Measurements from ENCODE around the gene DMPK. TPM values are rescaled to one million over a fixed set of nuclear protein-coding genes. Genes with fewer than 3 reads are reported as not detected.
"Not testable (repeated sequence)": the region's sequence is repeated elsewhere in the genome, so short reads cannot be mapped to it uniquely, and the experiment has no call there.

DMPK gene
- total RNA-seq, 2 donors from 2014 or later, result 18.7 to 35.8 TPM

GRCh38 chr19:45804140-45804958 is 22.1 kb upstream of the DMPK start:
- Mint-ChIP-seq H3K27ac (no peak overlapping the region), H3K36me3 (ENCODE audit: low read depth) (no peaks in the 10 kb centered on the region), H3K4me1 (peaks cover 3% of the 10 kb centered on the region), H3K27me3 (peaks cover 16% of the 10 kb centered on the region), H3K4me3 (no peak overlapping the region)
- no peaks in the 10 kb centered on the region for H3K9me3 ChIP-seq (ENCODE audit: control insufficient read depth, low read length, poor library complexity, severe bottlenecking)
- DNase-seq (no peak), ATAC-seq (no peak)

GRCh38 chr19:45801603-45802175 is 19.4 kb upstream of the DMPK start:
- H3K27me3 Mint-ChIP-seq, result peaks cover 33% of the 10 kb centered on the region
- DNase-seq (no peak), ATAC-seq (no peak)
- peaks cover 8% of the 10 kb centered on the region for H3K4me1 Mint-ChIP-seq
- H3K9me3 ChIP-seq (ENCODE audit: control insufficient read depth, low read length, poor library complexity, severe bottlenecking), result no peaks in the 10 kb centered on the region
- no peak overlapping the region for H3K27ac Mint-ChIP-seq
- no peaks in the 10 kb centered on the region for H3K36me3 Mint-ChIP-seq (ENCODE audit: low read depth)
- no peak overlapping the region for H3K4me3 Mint-ChIP-seq

GRCh38 chr19:45800070-45800553 is 17.8 kb upstream of the DMPK start:
- ATAC-seq (no peak), DNase-seq (no peak)
- Mint-ChIP-seq H3K36me3 (ENCODE audit: low read depth) (no peaks in the 10 kb centered on the region), H3K4me1 (peaks cover 5% of the 10 kb centered on the region), H3K27me3 (peaks cover 34% of the 10 kb centered on the region), H3K27ac (no peak overlapping the region), H3K4me3 (no peak overlapping the region)
- H3K9me3 ChIP-seq (ENCODE audit: control insufficient read depth, low read length, poor library complexity, severe bottlenecking), result no peaks in the 10 kb centered on the region

GRCh38 chr19:45799541-45799940 is 17.3 kb upstream of the DMPK start:
- not testable (repeated sequence) for H3K4me1 Mint-ChIP-seq; DNase-seq; ATAC-seq; H3K36me3 Mint-ChIP-seq (ENCODE audit: low read depth); H3K4me3 Mint-ChIP-seq; H3K9me3 ChIP-seq (ENCODE audit: control insufficient read depth, low read length, poor library complexity, severe bottlenecking); H3K27ac Mint-ChIP-seq
- H3K27me3 Mint-ChIP-seq, result peaks cover 40% of the 10 kb centered on the region

GRCh38 chr19:45798995-45799517 is 16.8 kb upstream of the DMPK start:
- no peak overlapping the region for H3K27ac Mint-ChIP-seq
- no peaks in the 10 kb centered on the region for H3K36me3 Mint-ChIP-seq (ENCODE audit: low read depth)
- DNase-seq, result peak; percentile 42 to 54 (median 45)
- no peaks in the 10 kb centered on the region for H3K9me3 ChIP-seq (ENCODE audit: control insufficient read depth, low read length, poor library complexity, severe bottlenecking)
- H3K4me3 Mint-ChIP-seq, result no peak overlapping the region
- peaks cover 42% of the 10 kb centered on the region for H3K27me3 Mint-ChIP-seq
- peak; percentile 96 for ATAC-seq
- H3K4me1 Mint-ChIP-seq, result peaks cover 11% of the 10 kb centered on the region

- Mint-ChIP-seq H3K4me3 (peak overlapping the region; percentile 74), H3K27me3 (peaks cover 26% of the 10 kb centered on the region), H3K4me1 (peaks cover 42% of the 10 kb centered on the region), H3K27ac (no peak overlapping the region), H3K36me3 (ENCODE audit: low read depth) (no peaks in the 10 kb centered on the region)
- DNase-seq, result no peak
- H3K9me3 ChIP-seq (ENCODE audit: control insufficient read depth, low read length, poor library complexity, severe bottlenecking), result no peaks in the 10 kb centered on the region
- ATAC-seq, result no peak
Observed at GRCh38 chr19:45794627-45795026, 12.3 kb upstream of the DMPK start.

- ATAC-seq, result no peak
- Mint-ChIP-seq H3K36me3 (ENCODE audit: low read depth) (peaks cover 3% of the 10 kb centered on the region), H3K27ac (peak overlapping the region; percentile 90), H3K4me3 (peak overlapping the region; percentile 85), H3K27me3 (peaks cover 21% of the 10 kb centered on the region), H3K4me1 (peaks cover 42% of the 10 kb centered on the region)
- no peaks in the 10 kb centered on the region for H3K9me3 ChIP-seq (ENCODE audit: control insufficient read depth, low read length, poor library complexity, severe bottlenecking)
- DNase-seq, result no peak
Observed at GRCh38 chr19:45793876-45794275, 11.6 kb upstream of the DMPK start.

- H3K4me1 Mint-ChIP-seq, result peaks cover 44% of the 10 kb centered on the region
- peaks cover 4% of the 10 kb centered on the region for H3K36me3 Mint-ChIP-seq (ENCODE audit: low read depth)
- H3K27ac Mint-ChIP-seq, result peak overlapping the region; percentile 90
- ATAC-seq (no peak), DNase-seq (no peak)
- H3K27me3 Mint-ChIP-seq, result peaks cover 18% of the 10 kb centered on the region
- H3K4me3 Mint-ChIP-seq, result peak overlapping the region; percentile 85
- no peaks in the 10 kb centered on the region for H3K9me3 ChIP-seq (ENCODE audit: control insufficient read depth, low read length, poor library complexity, severe bottlenecking)
Observed at GRCh38 chr19:45793178-45793564, 10.9 kb upstream of the DMPK start.

- H3K9me3 ChIP-seq (ENCODE audit: control insufficient read depth, low read length, poor library complexity, severe bottlenecking), result no peaks in the 10 kb centered on the region
- peaks cover 46% of the 10 kb centered on the region for H3K4me1 Mint-ChIP-seq
- H3K27ac Mint-ChIP-seq, result peak within 1 kb of the TSS; percentile 91
- peaks cover 19% of the 10 kb centered on the region for H3K27me3 Mint-ChIP-seq
- peaks cover 5% of the 10 kb centered on the region for H3K36me3 Mint-ChIP-seq (ENCODE audit: low read depth)
- H3K4me3 Mint-ChIP-seq, result peak within 1 kb of the TSS; percentile 97
- DNase-seq (peak; percentile 99), ATAC-seq (peak; percentile 96)
Observed at GRCh38 chr19:45792470-45793177, 10.3 kb upstream of the DMPK start, which contains the start of gene DMWD. Gene DMWD, minus strand, starts transcription at chr19:45792845. Its CDS starts 89 bp downstream, at chr19:45792756.

- Mint-ChIP-seq H3K27ac (peak overlapping the region; percentile 91), H3K36me3 (ENCODE audit: low read depth) (peaks cover 5% of the 10 kb centered on the region), H3K4me3 (peak overlapping the region; percentile 97), H3K4me1 (peaks cover 46% of the 10 kb centered on the region), H3K27me3 (peaks cover 22% of the 10 kb centered on the region)
- no peaks in the 10 kb centered on the region for H3K9me3 ChIP-seq (ENCODE audit: control insufficient read depth, low read length, poor library complexity, severe bottlenecking)
- no peak for DNase-seq
- ATAC-seq, result no peak
Observed at GRCh38 chr19:45791744-45792469, 9.6 kb upstream of the DMPK start.

GRCh38 chr19:45790942-45791341 is 8.7 kb upstream of the DMPK start:
- peaks cover 46% of the 10 kb centered on the region for H3K4me1 Mint-ChIP-seq
- no peak for DNase-seq
- ATAC-seq, result peak; percentile 31
- no peaks in the 10 kb centered on the region for H3K9me3 ChIP-seq (ENCODE audit: control insufficient read depth, low read length, poor library complexity, severe bottlenecking)
- peaks cover 5% of the 10 kb centered on the region for H3K36me3 Mint-ChIP-seq (ENCODE audit: low read depth)
- peaks cover 22% of the 10 kb centered on the region for H3K27me3 Mint-ChIP-seq
- H3K27ac Mint-ChIP-seq, result peak overlapping the region; percentile 91
- peak overlapping the region; percentile 97 for H3K4me3 Mint-ChIP-seq

- H3K27ac Mint-ChIP-seq, result no peak overlapping the region
- peaks cover 5% of the 10 kb centered on the region for H3K36me3 Mint-ChIP-seq (ENCODE audit: low read depth)
- peaks cover 12% of the 10 kb centered on the region for H3K27me3 Mint-ChIP-seq
- ATAC-seq, result no peak
- H3K4me3 Mint-ChIP-seq, result no peak overlapping the region
- peaks cover 42% of the 10 kb centered on the region for H3K4me1 Mint-ChIP-seq
- H3K9me3 ChIP-seq (ENCODE audit: control insufficient read depth, low read length, poor library complexity, severe bottlenecking), result no peaks in the 10 kb centered on the region
- no peak for DNase-seq
Observed at GRCh38 chr19:45789035-45789786, 6.9 kb upstream of the DMPK start.

Measured in T-helper 17 cell (primary cell).